Mucosa of stomach (tissue), 1 donor: Measurements from ENCODE around the gene PRG3.

Experiments
- H3K27me3 ChIP-seq: one replicate; pipeline ENCODE4 v1.7.0; 2013; ENCODE audit warnings: mild to moderate bottlenecking, low read length; ENCODE audit not compliant: control insufficient read depth, insufficient read depth
- H3K36me3 ChIP-seq: one replicate; pipeline ENCODE4 v1.7.0; 2013; ENCODE audit warnings: low read length; ENCODE audit not compliant: control insufficient read depth, insufficient read depth
- H3K4me1 ChIP-seq: one replicate; pipeline ENCODE4 v1.7.0; 2013; ENCODE audit warnings: mild to moderate bottlenecking, low read length; ENCODE audit not compliant: control insufficient read depth, insufficient read depth
- H3K4me3 ChIP-seq: one replicate; pipeline ENCODE4 v1.7.0; 2013; ENCODE audit warnings: low read length
- H3K9ac ChIP-seq: one replicate; pipeline ENCODE4 v1.7.0; 2013; ENCODE audit warnings: mild to moderate bottlenecking, low read length, moderate library complexity
- H3K9me3 ChIP-seq: one replicate; pipeline ENCODE4 v1.7.0; 2013; ENCODE audit warnings: mild to moderate bottlenecking, low read length, moderate library complexity; ENCODE audit not compliant: control insufficient read depth
- donor health status: Pancreatic carcinoma.

The PRG3 gene

GRCh38 chr11:57394203-57394965 is 13.4 kb upstream of the PRG3 start:
- Histone ChIP-seq H3K9ac (no peak overlapping the region), H3K36me3 (no peaks in the 10 kb centered on the region), H3K9me3 (no peaks in the 10 kb centered on the region), H3K4me3 (no peak overlapping the region), H3K27me3 (no peaks in the 10 kb centered on the region), H3K4me1 (no peaks in the 10 kb centered on the region)

DNA sequence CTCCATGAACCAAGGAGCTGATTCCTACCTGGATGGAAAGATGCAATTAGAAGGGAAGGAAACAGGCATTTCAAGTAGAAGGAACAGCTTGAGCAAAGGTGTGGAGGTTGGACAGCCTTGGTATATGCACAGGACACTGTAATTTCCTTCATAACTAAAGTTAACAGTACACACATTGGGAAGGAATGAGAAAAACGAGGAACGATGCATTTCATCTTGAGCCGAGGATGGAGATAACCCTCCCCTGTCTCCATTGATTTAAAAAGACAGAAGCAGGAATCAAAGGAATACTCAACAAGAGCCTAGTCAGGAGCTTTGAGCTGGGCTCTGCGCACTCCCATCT is 11.8 kb upstream of the PRG3 start:
- no peaks in the 10 kb centered on the region for H3K27me3 ChIP-seq

DNA sequence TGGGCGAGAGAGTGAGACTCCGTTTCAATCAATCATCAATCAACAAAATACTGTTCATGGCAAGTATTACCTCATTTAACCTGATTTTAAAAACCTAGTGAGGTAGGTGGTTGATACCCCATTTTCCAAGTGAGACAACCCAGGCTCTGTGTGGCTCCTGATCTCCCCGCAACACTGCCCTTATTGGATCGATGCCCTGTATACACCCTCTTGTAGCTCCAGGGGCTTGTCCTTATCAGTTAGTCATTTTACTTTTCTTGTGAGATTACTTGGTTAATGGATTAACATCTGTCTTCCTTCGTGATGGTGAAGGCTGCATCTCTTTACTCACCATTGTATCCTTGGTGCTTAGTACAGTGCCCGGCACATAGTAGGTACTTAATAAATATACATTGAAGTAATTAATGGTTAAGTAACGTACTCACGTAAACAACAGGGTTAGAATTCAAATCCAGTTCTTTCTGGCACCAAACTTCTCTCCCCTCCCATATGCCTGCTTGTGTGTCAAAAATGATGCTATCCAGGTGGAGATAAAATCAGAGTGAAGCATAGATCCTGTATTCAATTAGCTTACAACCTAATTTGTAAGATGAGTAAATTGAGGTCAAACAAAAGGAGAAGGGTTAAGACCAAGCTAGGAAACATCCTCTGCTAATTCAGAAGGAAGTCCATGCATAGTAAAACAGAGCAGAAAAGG is 11.3 kb upstream of the PRG3 start:
- H3K9ac ChIP-seq: no peak overlapping the region
- H3K36me3 ChIP-seq: no peaks in the 10 kb centered on the region
- H3K4me1 ChIP-seq: no peaks in the 10 kb centered on the region
- no peaks in the 10 kb centered on the region for H3K9me3 ChIP-seq
- no peaks in the 10 kb centered on the region for H3K27me3 ChIP-seq
- H3K4me3 ChIP-seq: no peak overlapping the region

More for the DNA sequence above, 11.8 kb upstream of the PRG3 start:
- H3K9me3 ChIP-seq: no peaks in the 10 kb centered on the region
- no peak overlapping the region for H3K4me3 ChIP-seq
- H3K36me3 ChIP-seq: no peaks in the 10 kb centered on the region
- H3K9ac ChIP-seq: no peak overlapping the region
- no peaks in the 10 kb centered on the region for H3K4me1 ChIP-seq

DNA sequence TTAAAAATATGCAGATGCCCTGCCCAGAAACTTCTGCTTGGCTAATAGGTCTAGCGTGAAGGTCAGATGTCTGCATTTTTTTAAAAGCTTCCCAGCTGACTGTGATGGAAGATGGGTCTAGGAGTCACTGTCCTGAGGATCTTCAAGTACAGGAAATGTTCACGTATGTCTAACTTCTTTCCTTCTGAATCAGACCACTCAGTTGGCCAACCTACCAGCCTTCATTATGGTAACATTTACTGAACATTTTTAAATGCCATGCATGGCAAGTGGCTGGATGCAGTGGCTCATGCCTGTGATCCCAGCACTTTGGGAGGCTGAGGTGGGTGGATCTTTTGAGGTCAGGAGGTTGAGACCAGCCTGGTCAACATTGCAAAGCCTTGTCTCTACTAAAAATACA is 10.6 kb upstream of the PRG3 start:
- Histone ChIP-seq H3K9me3 (no peaks in the 10 kb centered on the region), H3K4me1 (no peaks in the 10 kb centered on the region), H3K27me3 (no peaks in the 10 kb centered on the region), H3K36me3 (no peaks in the 10 kb centered on the region), H3K9ac (no peak overlapping the region), H3K4me3 (no peak overlapping the region)

DNA sequence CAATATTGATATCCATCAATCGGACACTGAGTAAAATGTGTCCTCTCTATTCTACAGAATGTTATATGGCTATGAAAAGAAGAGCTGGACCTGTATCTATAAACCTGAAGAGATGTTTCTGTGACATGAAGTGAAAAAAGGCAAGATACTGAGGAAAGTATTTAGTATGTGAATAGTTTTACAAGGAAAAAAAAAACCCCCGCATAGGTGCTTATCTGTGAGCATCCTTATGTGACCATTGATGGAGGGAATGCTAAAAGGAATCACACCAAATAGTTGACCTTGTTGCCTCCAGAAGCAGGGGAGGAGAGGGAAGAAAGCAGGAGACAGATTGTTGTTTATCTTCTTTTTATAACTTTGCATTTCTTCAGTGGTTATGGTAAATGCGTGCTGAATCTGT is 10.2 kb upstream of the PRG3 start:
- no peaks in the 10 kb centered on the region for H3K36me3 ChIP-seq
- no peak overlapping the region for H3K4me3 ChIP-seq
- H3K4me1 ChIP-seq: no peaks in the 10 kb centered on the region
- H3K9ac ChIP-seq: no peak overlapping the region
- no peaks in the 10 kb centered on the region for H3K9me3 ChIP-seq
- H3K27me3 ChIP-seq: no peaks in the 10 kb centered on the region

DNA sequence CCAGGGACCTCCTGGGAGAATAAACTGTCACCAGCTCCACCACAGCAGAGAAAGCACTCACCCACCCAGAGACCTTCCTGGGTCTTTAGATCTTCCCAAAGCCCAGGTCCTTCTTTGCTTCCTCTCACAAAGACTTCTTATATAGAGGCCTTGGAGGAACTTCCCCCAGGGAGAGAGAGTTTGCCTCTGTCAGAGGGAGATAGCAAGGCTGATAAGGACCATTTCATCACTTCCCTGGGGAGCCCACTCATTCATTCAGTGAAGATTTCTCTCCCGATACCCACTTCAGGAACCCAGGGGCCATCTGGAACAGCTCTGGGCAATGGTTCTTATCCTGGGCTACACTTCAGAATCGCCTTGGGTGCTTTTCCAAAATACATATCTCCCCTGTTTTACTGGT is 9.6 kb upstream of the PRG3 start, which contains the start of gene PRG2:
TSS of gene PRG2 (minus strand) at position 116 of the 400 bp plus-strand sequence. CDS start 706 bp downstream, outside the sequence.
- Histone ChIP-seq H3K36me3 (no peaks in the 10 kb centered on the region), H3K9ac (no peak within 1 kb of the TSS), H3K27me3 (no peaks in the 10 kb centered on the region), H3K4me1 (no peaks in the 10 kb centered on the region), H3K4me3 (no peak within 1 kb of the TSS), H3K9me3 (no peaks in the 10 kb centered on the region)

DNA sequence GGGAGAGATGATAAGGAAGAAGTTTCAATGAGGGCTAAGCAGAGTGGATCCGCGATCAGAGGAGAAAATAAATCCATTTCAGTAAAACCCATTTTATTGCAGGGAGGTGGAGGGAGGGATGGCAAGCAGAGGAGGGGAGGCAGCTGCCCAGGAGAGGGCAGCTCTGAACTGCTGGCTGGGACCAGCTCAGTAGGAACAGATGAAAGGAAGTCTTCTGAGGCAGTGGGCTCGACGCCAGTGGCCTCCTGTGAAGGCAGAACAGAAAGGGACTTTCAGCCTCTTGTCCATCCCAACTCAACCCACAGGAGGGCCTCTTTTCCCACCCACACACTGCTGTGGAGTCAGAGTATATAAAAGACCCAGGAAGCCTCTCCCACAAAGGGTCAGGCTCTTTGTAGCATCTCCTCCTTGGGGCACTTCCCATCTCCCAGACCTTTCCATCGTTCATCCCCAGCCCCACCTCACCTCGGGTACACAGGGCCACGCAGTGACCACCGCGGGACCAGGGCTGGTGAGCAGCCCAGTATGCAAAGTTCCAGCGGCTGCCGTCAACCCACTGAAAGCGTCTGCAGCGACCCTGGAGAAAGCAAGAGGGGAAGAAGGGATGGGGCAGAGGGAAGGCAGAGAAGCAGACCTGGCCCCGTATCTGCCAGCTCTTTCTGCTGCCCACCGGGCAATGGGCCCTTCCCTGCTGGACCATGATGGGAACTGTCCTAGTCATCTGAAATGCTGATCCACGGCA is 6.5 kb upstream of the PRG3 start:
- Histone ChIP-seq H3K9me3 (no peaks in the 10 kb centered on the region), H3K4me3 (no peak overlapping the region), H3K9ac (no peak overlapping the region), H3K4me1 (no peaks in the 10 kb centered on the region), H3K27me3 (no peaks in the 10 kb centered on the region), H3K36me3 (no peaks in the 10 kb centered on the region)

GRCh38 chr11:57386178-57386940 is 5.4 kb upstream of the PRG3 start:
- H3K27me3 ChIP-seq: no peaks in the 10 kb centered on the region

DNA sequence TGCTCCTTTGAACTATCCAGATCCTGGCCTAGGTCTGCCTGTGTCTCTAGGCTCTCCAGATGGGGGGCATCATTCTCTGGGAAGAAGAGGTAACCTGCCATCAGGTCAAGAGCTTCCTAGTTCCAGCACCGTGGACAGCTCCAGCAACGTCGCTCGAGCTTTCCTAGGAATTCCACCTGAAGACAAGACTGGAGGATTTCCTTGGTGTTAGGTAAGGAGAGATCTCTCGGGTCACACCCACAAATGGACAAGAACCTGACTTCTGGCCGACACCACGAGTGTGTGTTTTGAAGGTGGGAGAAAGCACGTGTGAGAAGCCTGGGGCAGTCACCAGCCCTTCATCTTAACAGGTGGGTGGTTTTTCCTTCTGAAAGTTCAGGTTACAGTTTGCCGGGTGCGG is 1.2 kb downstream of the PRG3 start:
- no peak overlapping the region for H3K9ac ChIP-seq
- no peaks in the 10 kb centered on the region for H3K36me3 ChIP-seq
- H3K27me3 ChIP-seq: no peaks in the 10 kb centered on the region
- H3K4me1 ChIP-seq: no peaks in the 10 kb centered on the region
- no peak overlapping the region for H3K4me3 ChIP-seq
- no peaks in the 10 kb centered on the region for H3K9me3 ChIP-seq

More at GRCh38 chr11:57386178-57386940, 5.4 kb upstream of the PRG3 start:
- H3K9me3 ChIP-seq: no peaks in the 10 kb centered on the region
- H3K36me3 ChIP-seq: no peaks in the 10 kb centered on the region
- no peak overlapping the region for H3K4me3 ChIP-seq
- H3K4me1 ChIP-seq: no peaks in the 10 kb centered on the region
- no peak overlapping the region for H3K9ac ChIP-seq

GRCh38 chr11:57378186-57378585 is 2.8 kb downstream of the PRG3 start:
- Histone ChIP-seq H3K4me3 (no peak overlapping the region), H3K9me3 (no peaks in the 10 kb centered on the region), H3K27me3 (no peaks in the 10 kb centered on the region), H3K4me1 (no peaks in the 10 kb centered on the region), H3K9ac (no peak overlapping the region), H3K36me3 (no peaks in the 10 kb centered on the region)

DNA sequence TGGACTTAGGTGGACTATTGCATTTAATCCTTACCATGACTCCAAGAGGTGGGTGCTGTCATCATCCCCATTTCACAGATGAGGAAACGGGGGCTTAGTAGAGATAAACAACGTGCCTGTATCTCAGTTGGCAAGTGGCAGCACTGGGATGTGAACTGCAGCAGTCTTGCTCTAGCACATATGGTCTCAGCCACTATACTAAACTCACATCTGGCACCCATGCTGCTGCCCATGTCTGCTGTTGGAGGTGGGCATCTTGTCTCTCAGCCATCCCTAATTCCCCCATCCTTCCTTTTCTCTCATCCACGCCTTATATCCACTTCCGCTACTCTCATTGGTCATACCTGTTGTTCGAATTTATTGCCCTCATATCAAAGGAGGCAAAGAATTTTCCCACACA is 3.8 kb downstream of the PRG3 start:
- Histone ChIP-seq H3K36me3 (no peaks in the 10 kb centered on the region), H3K27me3 (no peaks in the 10 kb centered on the region), H3K9ac (no peak overlapping the region), H3K4me3 (no peak overlapping the region), H3K4me1 (no peaks in the 10 kb centered on the region), H3K9me3 (no peaks in the 10 kb centered on the region)
